ENCODE data around the gene ZMYM2.
A peak's percentile ranks its signal among the peaks of the same experiment; 100 is the strongest.
"Not testable (repeated sequence)": the region's sequence is repeated elsewhere in the genome, so short reads cannot be mapped to it uniquely, and the experiment has no call there.

ZMYM2 gene

GRCh38 chr13:19958155-19959111 lies at the start of gene ZMYM2:
TSS of gene ZMYM2 (plus strand) at chr13:19958727. CDS start at chr13:19993073, 34,346 bp downstream.
- peak; percentile 97 for DNase-seq (ENCODE audit: low spot score)

GRCh38 chr13:19910336-19911072 lies 48.0 kb upstream of the ZMYM2 start:
- DNase-seq (ENCODE audit: low spot score) = peak; percentile 91

GRCh38 chr13:19927117-19927748 lies 31.3 kb upstream of the ZMYM2 start:
- DNase-seq (ENCODE audit: low spot score) = peak; percentile 36

- DNase-seq (ENCODE audit: low spot score) = no peak
These were observed 18.4 kb upstream of the ZMYM2 start for GRCh38 chr13:19940106-19940505.

GRCh38 chr13:19950374-19950773 lies 8.2 kb upstream of the ZMYM2 start:
- no peak for DNase-seq (ENCODE audit: low spot score)

GRCh38 chr13:19952850-19953249 lies 5.7 kb upstream of the ZMYM2 start:
- DNase-seq (ENCODE audit: low spot score) = no peak

- DNase-seq (ENCODE audit: low spot score) = no peak
These were observed 2.5 kb upstream of the ZMYM2 start for GRCh38 chr13:19955873-19956559.

- peak; percentile 70 for DNase-seq (ENCODE audit: low spot score)
These were observed 990 bp upstream of the ZMYM2 start for GRCh38 chr13:19957320-19958154.

GRCh38 chr13:19959141-19959830 lies 759 bp downstream of the ZMYM2 start:
- DNase-seq (ENCODE audit: low spot score) = peak; percentile 58

- peak; percentile 93 for DNase-seq (ENCODE audit: low spot score)
These were observed 1.5 kb downstream of the ZMYM2 start for GRCh38 chr13:19959831-19960652.

- no peak for DNase-seq (ENCODE audit: low spot score)
These were observed 2.1 kb downstream of the ZMYM2 start for GRCh38 chr13:19960653-19960976.

GRCh38 chr13:19961489-19961888 lies 3.0 kb downstream of the ZMYM2 start:
- DNase-seq (ENCODE audit: low spot score) = no peak

- no peak for DNase-seq (ENCODE audit: low spot score)
These were observed 3.4 kb downstream of the ZMYM2 start for GRCh38 chr13:19961924-19962323.

- no peak for DNase-seq (ENCODE audit: low spot score)
These were observed 4.4 kb downstream of the ZMYM2 start for GRCh38 chr13:19962894-19963293.

- no peak for DNase-seq (ENCODE audit: low spot score)
These were observed 9.1 kb downstream of the ZMYM2 start for GRCh38 chr13:19967621-19968020.

GRCh38 chr13:19974498-19975009 lies 16.0 kb downstream of the ZMYM2 start:
- DNase-seq (ENCODE audit: low spot score) = not testable (repeated sequence)

GRCh38 chr13:19978831-19979437 lies 20.4 kb downstream of the ZMYM2 start:
- DNase-seq (ENCODE audit: low spot score) = no peak

- no peak for DNase-seq (ENCODE audit: low spot score)
These were observed 23.2 kb downstream of the ZMYM2 start for GRCh38 chr13:19981685-19982238.
